ACHN (cell line): ENCODE results near the gene MAML1.

Experiments used
- DNase-seq: peaks from one replicate; pipeline ENCODE4 v3.0.0-alpha.2; 2015
- in situ Hi-C: cut with HindIII; loops from 2 replicates; pipeline ENCODE4 v1.10.0; 2017; ENCODE audit warnings: low sequenced_read_pairs, low pct_ligation_motif_present, low pct_unique_long_range_greater_than_20kb

The MAML1 gene

DNA sequence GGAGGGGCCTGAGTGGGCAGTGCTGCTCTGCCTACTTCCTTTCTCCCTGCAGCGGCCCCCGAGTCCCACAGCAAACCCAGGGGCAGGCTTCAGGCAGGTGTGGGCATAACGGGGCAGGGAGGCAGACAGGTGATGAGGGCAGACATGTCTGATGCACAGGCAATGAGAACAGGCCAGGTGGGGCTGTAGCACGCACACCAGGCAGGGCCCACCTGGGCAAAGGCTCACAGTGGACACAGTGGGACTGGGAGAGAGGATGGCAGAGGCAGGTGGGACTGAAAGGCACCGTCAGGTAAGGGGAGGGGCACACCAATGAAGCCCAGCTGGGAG is 67.0 kb downstream of the MAML1 start:
- DNase-seq: no peak
- in situ Hi-C loops: no loop called here

DNA sequence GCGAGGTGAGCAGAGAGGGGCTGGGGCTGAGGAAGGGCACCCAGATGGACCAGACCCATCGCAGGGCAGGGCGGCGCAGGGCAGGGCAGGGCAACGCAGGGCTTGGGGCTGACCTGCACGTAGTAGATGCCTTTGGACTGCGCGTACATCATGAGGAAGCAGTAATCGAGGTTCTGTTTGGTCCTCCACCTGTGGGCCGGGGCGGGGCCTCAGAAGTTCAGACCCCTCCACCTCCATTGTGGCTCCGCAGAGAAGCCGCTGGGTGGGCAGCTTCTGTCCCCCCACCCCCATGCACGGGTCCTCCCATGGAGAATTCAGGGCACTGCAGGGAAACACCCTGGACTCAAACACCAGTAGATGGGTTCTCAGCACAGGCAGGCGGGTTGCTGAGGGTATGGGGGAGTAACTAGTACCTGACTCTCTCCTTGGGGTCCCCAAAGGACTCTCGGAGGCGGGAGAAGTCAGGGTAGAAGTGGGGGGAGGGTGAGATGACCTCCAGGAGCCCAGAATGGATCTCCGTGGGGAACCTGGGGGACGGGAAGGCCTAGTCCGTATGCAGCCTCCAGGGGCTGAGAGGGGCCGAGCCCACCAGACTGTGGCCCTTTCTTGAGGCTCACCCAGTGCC is 67.6 kb downstream of the MAML1 start:
- in situ Hi-C loops: no loop called here
- DNase-seq: no peak

DNA sequence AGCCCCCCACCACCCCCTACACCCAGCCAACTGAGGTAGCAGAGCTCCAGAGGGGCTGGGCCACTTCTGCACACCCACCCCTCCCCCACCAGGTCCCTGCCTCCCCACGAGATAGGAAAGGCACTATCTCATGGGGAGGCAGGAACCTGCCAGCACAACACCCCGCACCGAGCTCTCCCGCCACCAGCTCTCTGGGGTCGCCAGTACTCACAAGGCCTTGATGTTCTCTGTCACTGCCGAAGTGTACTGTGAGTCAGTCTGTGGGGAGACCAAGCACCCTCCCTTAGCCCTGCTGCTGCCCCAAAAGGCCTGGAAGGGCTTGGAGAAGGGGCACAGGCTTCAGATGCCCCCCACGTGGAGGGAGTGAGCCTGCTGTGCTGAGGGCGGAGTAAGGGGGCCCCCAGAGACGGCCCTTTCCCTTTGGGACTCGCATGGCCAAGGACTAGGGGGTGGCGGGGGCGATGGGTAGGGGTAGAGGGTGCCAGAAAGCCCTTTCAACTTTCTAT is 68.1 kb downstream of the MAML1 start:
- in situ Hi-C loops: no loop called here
- DNase-seq: no peak

DNA sequence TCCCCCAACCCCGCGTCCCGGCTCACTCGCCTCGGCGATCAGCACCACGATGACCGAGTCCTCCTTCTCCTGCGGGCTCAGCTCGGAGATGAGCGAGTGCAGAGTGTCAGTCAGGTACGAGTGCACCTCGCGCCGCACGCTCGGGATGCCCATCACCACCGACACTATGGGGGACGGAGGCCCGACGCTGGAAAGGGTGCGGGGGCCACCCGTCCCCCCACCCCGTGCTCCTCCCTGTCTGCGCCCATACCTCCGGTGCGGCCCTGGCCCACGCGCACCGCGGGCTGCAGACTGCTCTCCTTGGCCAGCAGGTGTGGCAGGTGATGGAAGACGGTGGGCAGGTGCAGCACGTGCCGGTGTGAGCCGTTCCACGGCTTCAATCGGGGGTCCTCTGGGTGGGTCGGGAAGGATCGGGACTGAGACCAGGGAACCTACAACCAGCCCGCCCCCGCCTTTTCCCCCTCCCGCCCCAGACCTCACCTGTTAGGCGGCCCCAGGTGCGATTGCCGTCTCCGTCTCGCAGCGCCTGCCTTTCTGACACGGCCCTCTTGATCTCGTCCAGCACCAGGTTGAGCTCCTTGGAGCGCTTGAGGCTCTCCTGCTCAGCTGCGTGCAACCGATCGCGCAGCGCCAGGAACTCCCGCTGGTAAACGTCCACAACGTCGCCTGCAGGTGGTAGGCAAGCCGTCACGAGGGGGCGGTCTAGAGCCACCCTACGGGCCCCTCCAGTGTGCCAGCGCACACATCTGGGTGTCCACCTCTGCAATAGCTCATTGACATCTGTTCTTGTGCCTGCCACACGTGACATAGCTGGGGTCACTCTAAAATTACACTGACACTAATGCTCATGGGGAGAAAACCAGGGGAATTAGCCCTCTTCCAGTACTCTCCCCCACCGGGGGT is 68.9 kb downstream of the MAML1 start:
- in situ Hi-C loops: no loop called here
- no peak for DNase-seq

DNA sequence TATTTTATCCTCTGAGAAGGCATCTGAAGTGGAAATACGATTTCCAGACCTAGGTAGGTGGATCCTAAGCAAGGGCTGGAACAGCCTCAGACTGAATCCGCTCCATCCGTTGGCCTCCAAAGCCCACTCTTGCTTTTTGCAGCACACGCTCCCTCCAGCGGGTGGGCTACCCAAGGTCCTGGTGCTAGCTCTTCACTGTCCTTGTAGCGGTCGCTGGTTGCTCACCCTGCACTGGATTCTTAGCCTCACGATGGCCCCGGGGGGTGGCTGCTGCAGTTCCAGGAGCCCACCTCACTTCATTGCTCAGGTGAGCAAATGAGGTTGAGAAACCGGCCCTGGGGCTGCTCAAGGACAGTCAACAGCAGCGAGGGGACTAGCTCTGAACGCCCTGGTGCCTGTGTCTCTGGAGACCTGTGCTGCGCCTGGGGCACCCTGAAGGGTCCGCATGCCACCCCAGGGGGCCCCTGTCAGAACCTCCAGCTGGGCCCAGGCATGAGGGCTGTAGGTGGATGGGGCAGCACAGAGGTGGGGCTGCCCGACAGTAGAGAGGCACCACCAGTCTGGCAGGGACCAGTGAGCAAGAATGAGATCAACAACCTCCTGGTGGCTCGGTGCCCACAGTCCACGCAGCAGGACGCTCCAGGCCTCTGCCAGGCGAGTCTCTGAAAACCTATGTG is 69.7 kb downstream of the MAML1 start:
- DNase-seq: no peak

DNA sequence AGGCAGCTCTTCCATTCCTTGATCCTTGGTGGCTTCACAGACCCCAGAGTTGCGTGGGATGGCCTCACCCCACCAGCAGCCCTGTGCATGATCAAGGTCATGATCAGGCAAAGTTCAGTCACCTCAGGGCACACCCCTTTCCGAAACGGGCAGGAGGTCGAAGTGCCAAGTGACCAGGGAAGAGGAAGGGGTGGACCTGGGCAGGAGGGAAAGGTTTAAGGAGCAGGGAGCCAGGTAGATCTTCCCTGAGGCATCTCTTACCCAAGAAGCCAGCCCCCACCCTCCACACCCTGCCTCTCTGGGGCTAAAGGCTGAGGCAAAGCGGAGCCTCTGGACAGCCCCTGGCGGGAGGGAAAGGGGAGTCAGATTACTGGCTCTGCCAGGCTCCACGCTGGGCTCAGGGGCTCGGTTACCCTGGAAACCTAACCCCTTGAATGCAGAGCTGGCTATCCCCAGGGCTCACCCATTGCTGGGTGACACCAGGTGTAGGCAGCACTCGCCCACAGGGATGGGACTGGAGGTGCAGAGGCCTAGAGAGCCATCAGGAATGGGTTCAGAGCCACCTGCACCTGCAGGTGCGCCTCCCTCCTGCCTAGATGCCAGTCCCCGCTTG is 70.4 kb downstream of the MAML1 start:
- in situ Hi-C loops: no loop called here

More for the DNA sequence above, 69.7 kb downstream of the MAML1 start:
- in situ Hi-C loops: no loop called here

DNA sequence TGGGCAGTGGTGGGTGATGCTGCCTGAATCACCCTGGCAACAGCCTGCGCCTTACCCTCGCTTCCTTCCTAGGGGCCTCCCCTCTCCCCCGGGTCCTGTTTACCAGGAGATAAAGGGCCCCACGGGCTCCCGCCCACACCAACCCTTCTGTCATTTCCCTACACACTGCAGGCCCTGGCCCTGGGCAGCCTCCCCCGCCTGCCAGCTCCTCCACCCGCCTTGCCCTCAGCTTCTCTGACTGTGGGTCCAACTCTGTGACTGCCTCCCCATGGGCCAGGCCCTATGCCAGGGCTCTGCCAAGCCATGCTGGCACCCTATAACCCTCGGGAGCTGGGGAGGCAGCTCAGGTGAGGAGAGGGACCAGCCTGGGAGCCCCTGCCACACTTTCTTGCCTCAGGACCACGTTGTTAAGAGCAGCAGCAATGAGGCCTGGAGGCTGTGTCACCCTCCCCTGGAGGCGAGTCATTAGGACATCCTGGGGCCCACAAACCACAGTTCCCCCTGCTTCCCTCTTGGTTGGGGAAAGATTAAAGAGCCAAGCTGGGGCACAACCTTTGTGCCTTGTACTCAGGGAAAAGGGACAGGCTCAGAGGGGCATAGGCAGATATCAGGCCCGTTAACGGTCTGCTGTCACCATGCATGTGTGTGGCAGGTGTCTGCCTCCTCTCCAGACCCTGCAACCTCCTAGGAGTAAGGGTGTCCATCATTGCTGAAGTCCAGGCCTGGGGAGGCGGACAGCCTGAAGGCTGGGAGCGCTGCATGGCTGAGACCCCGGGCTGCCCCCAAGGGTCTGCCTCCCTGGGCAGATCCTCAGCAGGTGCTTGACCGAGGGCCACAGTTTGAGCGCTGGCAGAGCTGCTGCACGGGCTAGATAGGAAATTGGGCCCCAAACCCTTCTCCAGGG is 71.3 kb downstream of the MAML1 start:
- DNase-seq: no peak
- in situ Hi-C loops: no loop called here

More for the DNA sequence above, 70.4 kb downstream of the MAML1 start:
- no peak for DNase-seq

DNA sequence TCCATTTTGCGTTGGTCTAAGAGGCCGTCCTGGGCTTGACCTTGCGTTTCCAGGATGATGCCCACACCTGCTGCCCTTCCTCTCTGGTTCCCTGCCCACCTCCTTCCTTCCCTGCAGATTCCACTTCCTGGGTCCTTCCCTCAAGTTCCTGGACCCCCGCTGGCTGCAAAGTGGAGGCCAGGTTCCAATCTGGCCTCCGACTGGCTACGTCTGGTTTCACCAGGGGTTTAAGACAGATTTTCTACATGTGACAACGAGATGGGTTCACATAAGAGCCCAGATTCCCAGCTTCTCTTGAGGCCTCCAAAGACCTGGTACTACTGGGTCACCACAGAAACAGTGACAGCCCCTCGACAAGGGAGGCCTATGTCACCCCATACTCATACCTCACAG is 71.9 kb downstream of the MAML1 start:
- DNase-seq: no peak
- in situ Hi-C loops: no loop called here

DNA sequence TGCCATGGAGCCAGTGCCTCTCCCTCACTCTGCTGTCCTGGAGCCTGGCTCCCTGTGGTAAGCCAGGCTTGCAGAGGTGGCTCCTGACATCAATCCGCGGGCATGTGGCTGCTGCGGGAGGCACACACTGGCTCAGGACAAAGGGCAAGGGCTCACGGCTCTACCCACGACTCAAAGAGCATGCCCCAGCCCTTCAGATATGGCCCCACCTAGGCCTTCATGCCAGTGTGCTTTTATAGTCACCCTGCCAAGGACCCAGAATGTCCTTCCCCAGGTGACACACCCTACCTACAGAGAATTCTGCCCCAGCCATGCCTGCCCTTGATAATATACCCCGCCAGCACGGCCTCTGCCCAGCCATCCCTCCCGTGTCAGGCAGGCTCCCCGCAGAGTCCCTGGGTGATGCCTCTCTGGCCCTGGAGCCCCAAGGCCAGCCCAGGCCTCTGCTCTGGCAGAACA is 72.5 kb downstream of the MAML1 start:
- in situ Hi-C loops: no loop called here
- no peak for DNase-seq

DNA sequence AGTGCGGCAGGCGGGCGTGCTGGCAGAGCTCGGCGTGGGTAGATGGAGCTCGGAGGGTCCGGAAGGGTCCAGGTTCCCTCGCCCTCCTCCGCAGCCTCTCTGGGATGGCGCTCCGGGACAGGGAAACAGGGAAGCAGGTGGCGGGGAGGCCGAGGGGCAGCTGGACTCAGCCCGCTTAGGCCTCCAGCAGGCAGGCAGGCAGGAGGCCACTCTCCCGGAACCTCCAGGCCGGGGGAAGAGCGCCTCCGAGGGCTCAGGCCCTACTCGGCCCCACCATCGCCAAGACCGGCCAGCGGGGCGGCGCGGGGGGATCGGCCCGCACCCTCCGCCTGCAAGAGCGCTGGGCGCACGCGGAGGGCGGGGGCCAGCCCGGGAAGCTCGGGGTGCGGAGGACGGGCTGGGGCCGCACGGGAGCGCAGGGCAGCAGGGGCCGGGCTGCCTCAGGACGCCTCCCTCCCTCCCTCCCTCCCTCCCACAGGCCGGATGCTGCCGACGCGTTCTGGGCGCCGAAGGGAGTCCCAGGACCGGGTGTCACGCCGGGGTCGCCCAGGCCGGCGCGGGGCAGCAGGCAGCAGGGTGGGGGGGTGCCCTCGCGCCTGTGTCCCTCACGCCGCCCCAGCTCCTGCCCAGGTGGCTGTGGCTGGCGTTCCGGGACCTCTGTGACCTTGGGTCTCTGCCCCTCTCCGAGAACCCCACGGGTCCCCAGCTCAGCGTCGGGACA is 73.1 kb downstream of the MAML1 start:
- no peak for DNase-seq
- in situ Hi-C loops: no loop called here

DNA sequence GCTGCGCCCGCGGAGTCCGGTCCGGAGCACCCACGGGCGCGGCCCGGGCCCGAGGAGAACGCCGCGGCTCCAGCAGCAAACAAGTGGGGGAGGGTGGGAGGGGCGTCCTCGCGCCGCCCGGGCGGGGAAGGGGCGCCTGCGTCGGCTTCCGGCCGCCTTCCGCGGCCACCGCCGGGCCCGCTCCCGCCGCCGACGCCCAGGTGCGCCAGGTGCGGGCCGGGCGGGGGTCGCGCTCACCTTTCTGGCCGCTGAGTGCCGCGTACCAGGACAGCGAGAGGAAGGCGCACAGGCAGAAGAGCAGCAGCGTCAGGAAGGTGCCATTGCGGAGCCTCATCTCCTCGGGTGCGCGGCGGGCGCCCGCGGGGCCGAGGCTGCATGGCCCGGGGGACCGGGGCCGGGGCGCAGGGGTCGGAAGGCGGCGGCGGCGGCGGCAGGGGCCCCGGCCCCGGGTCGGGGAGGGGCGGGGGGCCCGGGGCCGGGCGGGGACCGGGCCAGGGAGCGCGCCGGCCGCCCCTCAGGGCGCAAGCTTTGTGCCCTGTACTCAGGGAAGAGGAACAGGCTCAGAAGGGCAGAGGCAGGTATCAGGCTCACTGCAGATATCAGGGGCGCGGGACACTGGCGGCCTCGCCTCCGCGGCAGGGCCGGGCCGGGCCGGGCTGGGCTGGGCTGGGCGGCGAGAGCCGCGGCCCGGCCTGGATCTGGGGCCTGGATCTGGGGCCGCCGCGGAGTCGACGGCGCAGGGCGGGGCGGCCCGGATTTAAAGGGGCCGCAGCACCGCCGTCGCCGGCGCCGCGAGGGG is 73.8 kb downstream of the MAML1 start, which contains the start of gene MGAT4B:
MGAT4B (minus strand) TSS at position 617 of the 799 bp plus-strand sequence; CDS start at position 334, 283 bp downstream.
- peak; percentile 70 for DNase-seq
- in situ Hi-C loops: no loop called here

DNA sequence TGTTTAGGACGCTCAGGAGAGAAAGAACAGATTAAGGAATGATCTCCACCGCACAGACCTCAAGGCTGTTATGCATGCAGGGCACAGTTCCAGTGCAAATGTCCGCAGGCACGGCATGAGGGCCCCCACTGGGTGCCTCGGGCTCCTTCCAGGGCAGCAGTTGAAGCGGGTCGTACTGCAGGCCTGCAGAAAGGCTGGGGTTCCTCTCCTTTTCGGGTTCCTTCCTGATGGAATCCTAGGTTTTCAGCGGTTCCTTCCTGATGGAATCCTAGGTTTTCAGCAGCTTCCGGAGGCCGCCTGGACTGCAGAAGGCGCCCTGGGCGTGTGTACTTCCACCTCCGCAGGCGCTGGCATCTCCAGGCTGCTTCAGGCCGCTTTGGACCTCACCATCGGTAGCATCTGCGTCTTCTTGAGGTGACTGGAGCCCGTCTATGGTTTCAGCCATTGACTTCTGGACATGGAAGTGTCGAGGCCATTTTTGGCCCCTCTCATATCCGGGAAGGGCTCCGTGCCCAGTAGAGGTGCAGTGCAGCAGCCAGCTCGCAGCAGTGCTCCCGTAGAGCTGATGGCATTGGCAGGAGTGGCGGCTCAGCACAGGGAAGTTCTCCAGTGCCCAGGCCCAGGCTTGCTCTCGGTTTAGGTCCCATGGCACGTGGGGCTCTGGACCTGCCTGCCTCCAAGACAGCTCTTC is 79.7 kb downstream of the MAML1 start:
- no peak for DNase-seq
- in situ Hi-C loops: no loop called here

DNA sequence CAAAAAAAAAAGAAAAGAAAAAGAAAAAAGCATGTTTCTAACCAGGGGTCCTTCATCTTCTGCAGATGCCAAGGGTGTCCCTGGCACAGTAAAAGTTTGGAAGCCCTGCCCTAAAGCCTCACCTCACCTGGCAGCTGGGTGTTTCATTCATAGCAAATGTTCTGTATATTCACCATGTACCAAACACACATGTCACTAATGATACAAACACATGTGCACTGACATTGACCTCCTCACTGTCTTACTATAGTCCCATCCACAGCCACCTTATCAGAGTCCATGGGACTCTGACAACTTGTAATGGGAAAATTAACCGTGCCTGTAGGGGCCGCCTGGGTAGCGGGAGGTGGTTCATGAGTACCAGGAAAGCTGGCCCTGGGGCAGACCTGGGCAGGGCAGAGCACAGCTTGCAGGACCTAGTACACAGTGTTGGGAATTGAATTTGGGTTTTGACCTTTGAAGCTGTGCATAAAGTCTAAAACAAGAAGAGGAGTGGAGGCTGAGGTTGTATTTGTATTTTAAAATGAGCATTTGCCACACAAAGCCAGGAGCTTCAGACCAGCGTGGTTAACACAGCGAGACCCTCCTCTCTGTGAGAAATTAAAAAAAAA is 80.5 kb downstream of the MAML1 start:
- in situ Hi-C loops: no loop called here
- no peak for DNase-seq

DNA sequence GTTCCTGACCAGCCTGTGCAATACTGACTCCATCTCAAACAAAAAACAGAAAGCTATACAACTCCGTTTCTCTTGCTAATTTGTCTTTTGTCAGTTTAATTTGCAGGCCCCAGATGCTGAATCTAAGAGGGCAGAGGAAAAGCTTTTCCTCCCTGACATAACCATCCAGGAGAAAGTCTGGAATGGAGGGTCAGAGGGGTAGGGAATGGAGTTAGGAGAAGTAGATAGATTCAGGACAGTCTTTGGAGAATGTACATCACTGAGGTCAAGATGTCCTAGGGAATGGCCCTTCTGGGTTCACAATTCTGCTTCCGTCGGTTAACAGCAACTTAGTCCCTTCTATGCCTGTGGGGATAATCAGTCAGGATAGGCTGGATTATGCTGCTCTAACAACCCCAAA is 81.5 kb downstream of the MAML1 start:
- in situ Hi-C loops: no loop called here
- no peak for DNase-seq

DNA sequence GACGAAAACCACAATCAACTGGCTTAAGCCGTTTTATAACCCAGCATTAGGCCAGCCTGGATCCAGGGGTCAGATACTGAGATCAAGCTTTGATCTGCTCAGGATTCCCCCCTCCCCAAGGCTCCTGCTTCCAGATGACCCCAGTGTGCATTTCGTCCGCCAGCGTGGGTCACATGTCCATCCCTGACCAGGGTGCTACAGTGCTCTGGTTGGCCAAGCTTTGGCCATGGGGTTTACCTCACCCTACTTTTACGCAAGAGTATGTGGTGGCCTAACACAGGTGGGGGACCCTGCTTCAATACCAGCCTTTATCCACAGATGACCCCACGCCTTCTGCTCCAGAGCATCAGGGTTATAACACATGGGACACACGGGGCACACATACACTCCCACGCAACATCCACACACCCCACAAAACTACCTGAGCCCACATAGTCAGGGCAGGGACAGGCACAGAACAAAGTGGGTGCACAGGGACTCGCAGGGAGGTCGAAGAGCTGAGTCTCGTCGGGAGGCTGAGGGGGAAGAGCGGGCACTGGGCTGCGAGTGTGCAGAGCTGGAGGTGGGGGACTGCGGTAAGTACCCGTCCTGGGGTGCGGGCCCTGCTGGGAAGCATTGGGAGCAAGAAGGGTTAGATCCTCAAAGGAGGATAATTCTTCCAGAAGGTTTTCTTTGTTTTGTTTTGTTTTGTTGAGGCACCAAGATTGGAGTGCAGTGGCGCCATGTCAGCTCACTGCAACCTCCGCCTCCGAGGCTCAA is 83.0 kb downstream of the MAML1 start:
- no peak for DNase-seq
- in situ Hi-C loops: no loop called here
